Skeletal muscle satellite cell (primary cell): ENCODE measurements around the gene MAMLD1.
"Not testable (repeated sequence)": the region's sequence is repeated elsewhere in the genome, so short reads cannot be mapped to it uniquely, and the experiment has no call there.

Source experiments
- H3K27me3 ChIP-seq: 2 replicates; pipeline ENCODE4 v1.7.0; 2013; ENCODE audit warnings: low read length; ENCODE audit not compliant: control insufficient read depth, insufficient read depth
- H3K36me3 ChIP-seq: 2 replicates; pipeline ENCODE4 v1.7.0; 2013; ENCODE audit warnings: mild to moderate bottlenecking, control low read depth, low read length; ENCODE audit not compliant: insufficient read depth
- H3K4me1 ChIP-seq: 2 replicates; pipeline ENCODE4 v1.7.0; 2013; ENCODE audit warnings: low read length; ENCODE audit not compliant: control insufficient read depth, insufficient read depth
- H3K4me2 ChIP-seq: 2 replicates; pipeline ENCODE4 v1.7.0; 2013; ENCODE audit warnings: mild to moderate bottlenecking, low read length
- H3K4me3 ChIP-seq: 2 replicates; pipeline ENCODE4 v1.7.0; 2013; ENCODE audit warnings: low read length
- H3K9ac ChIP-seq: 2 replicates; pipeline ENCODE4 v1.7.0; 2013; ENCODE audit warnings: mild to moderate bottlenecking, low read depth, low read length, moderate library complexity
- H3K9me3 ChIP-seq: replicated peaks from 2 replicates; pipeline ENCODE4 v1.7.0; 2013; ENCODE audit warnings: mild to moderate bottlenecking, control low read depth, low read length

The MAMLD1 gene

GRCh38 chrX:150334100-150334499, 29.0 kb upstream of the MAMLD1 start:
- H3K9me3 ChIP-seq: no peaks in the 10 kb centered on the region
- no peaks in the 10 kb centered on the region for H3K4me1 ChIP-seq
- H3K27me3 ChIP-seq: peaks cover 6% of the 10 kb centered on the region
- H3K36me3 ChIP-seq: no peaks in the 10 kb centered on the region
- no peak overlapping the region for H3K4me2 ChIP-seq
- no peak overlapping the region for H3K9ac ChIP-seq
- H3K4me3 ChIP-seq: no peak overlapping the region

GRCh38 chrX:150334981-150335380, 28.1 kb upstream of the MAMLD1 start:
- no peaks in the 10 kb centered on the region for H3K36me3 ChIP-seq
- no peaks in the 10 kb centered on the region for H3K27me3 ChIP-seq
- H3K4me1 ChIP-seq: no peaks in the 10 kb centered on the region
- H3K9ac ChIP-seq: no peak overlapping the region
- H3K9me3 ChIP-seq: no peaks in the 10 kb centered on the region
- no peak overlapping the region for H3K4me3 ChIP-seq
- no peak overlapping the region for H3K4me2 ChIP-seq

- Histone ChIP-seq H3K4me2 (no peak overlapping the region), H3K4me1 (no peaks in the 10 kb centered on the region), H3K9ac (no peak overlapping the region), H3K9me3 (no peaks in the 10 kb centered on the region), H3K36me3 (no peaks in the 10 kb centered on the region), H3K27me3 (no peaks in the 10 kb centered on the region), H3K4me3 (no peak overlapping the region)
Measured at GRCh38 chrX:150337026-150337425, 26.1 kb upstream of the MAMLD1 start.

GRCh38 chrX:150337536-150337935, 25.6 kb upstream of the MAMLD1 start:
- H3K4me3 ChIP-seq: no peak overlapping the region
- no peak overlapping the region for H3K4me2 ChIP-seq
- H3K27me3 ChIP-seq: no peaks in the 10 kb centered on the region
- no peaks in the 10 kb centered on the region for H3K9me3 ChIP-seq
- no peaks in the 10 kb centered on the region for H3K36me3 ChIP-seq
- no peak overlapping the region for H3K9ac ChIP-seq
- no peaks in the 10 kb centered on the region for H3K4me1 ChIP-seq

GRCh38 chrX:150338615-150339014, 24.5 kb upstream of the MAMLD1 start:
- Histone ChIP-seq H3K9me3 (no peaks in the 10 kb centered on the region), H3K36me3 (no peaks in the 10 kb centered on the region), H3K4me3 (no peak overlapping the region), H3K4me2 (no peak overlapping the region), H3K4me1 (no peaks in the 10 kb centered on the region), H3K27me3 (no peaks in the 10 kb centered on the region), H3K9ac (no peak overlapping the region)

- Histone ChIP-seq H3K4me1 (no peaks in the 10 kb centered on the region), H3K9me3 (no peaks in the 10 kb centered on the region), H3K36me3 (no peaks in the 10 kb centered on the region), H3K4me3 (no peak overlapping the region), H3K4me2 (no peak overlapping the region), H3K27me3 (no peaks in the 10 kb centered on the region), H3K9ac (no peak overlapping the region)
Measured at GRCh38 chrX:150339736-150340135, 23.4 kb upstream of the MAMLD1 start.

- not testable (repeated sequence) for H3K4me3 ChIP-seq, H3K9ac ChIP-seq, H3K4me1 ChIP-seq, H3K27me3 ChIP-seq, H3K4me2 ChIP-seq, H3K36me3 ChIP-seq, H3K9me3 ChIP-seq
Measured at GRCh38 chrX:150340326-150340725, 22.8 kb upstream of the MAMLD1 start.

GRCh38 chrX:150347471-150347870, 15.6 kb upstream of the MAMLD1 start:
- no peaks in the 10 kb centered on the region for H3K27me3 ChIP-seq
- H3K9ac ChIP-seq: no peak overlapping the region
- peaks cover 4% of the 10 kb centered on the region for H3K4me1 ChIP-seq
- H3K9me3 ChIP-seq: no peaks in the 10 kb centered on the region
- no peaks in the 10 kb centered on the region for H3K36me3 ChIP-seq
- H3K4me3 ChIP-seq: no peak overlapping the region
- no peak overlapping the region for H3K4me2 ChIP-seq

- Histone ChIP-seq H3K36me3 (no peaks in the 10 kb centered on the region), H3K9ac (no peak overlapping the region), H3K4me3 (no peak overlapping the region), H3K9me3 (no peaks in the 10 kb centered on the region), H3K4me2 (no peak overlapping the region), H3K27me3 (no peaks in the 10 kb centered on the region), H3K4me1 (peaks cover 4% of the 10 kb centered on the region)
Measured at GRCh38 chrX:150348365-150348764, 14.8 kb upstream of the MAMLD1 start.

GRCh38 chrX:150352114-150352513, 11.0 kb upstream of the MAMLD1 start:
- Histone ChIP-seq H3K27me3 (no peaks in the 10 kb centered on the region), H3K9ac (no peak overlapping the region), H3K4me3 (no peak overlapping the region), H3K4me1 (peaks cover 4% of the 10 kb centered on the region), H3K4me2 (no peak overlapping the region), H3K9me3 (no peaks in the 10 kb centered on the region), H3K36me3 (no peaks in the 10 kb centered on the region)

GRCh38 chrX:150352581-150352980, 10.5 kb upstream of the MAMLD1 start:
- no peak overlapping the region for H3K9ac ChIP-seq
- no peak overlapping the region for H3K4me3 ChIP-seq
- H3K36me3 ChIP-seq: no peaks in the 10 kb centered on the region
- no peak overlapping the region for H3K4me2 ChIP-seq
- peaks cover 4% of the 10 kb centered on the region for H3K4me1 ChIP-seq
- H3K27me3 ChIP-seq: no peaks in the 10 kb centered on the region
- no peaks in the 10 kb centered on the region for H3K9me3 ChIP-seq

- no peaks in the 10 kb centered on the region for H3K9me3 ChIP-seq
- H3K4me3 ChIP-seq: no peak overlapping the region
- H3K27me3 ChIP-seq: no peaks in the 10 kb centered on the region
- no peaks in the 10 kb centered on the region for H3K4me1 ChIP-seq
- H3K9ac ChIP-seq: no peak overlapping the region
- no peak overlapping the region for H3K4me2 ChIP-seq
- no peaks in the 10 kb centered on the region for H3K36me3 ChIP-seq
Measured at GRCh38 chrX:150355913-150356312, 7.2 kb upstream of the MAMLD1 start.
